Skeletal muscle satellite cell (primary cell): ENCODE results near the gene FAM53B.

Experiments
- H3K27me3 ChIP-seq: 2 replicates; pipeline ENCODE4 v1.7.0; 2013; ENCODE audit warnings: low read length; ENCODE audit not compliant: control insufficient read depth, insufficient read depth
- H3K36me3 ChIP-seq: 2 replicates; pipeline ENCODE4 v1.7.0; 2013; ENCODE audit warnings: mild to moderate bottlenecking, control low read depth, low read length; ENCODE audit not compliant: insufficient read depth
- H3K4me1 ChIP-seq: 2 replicates; pipeline ENCODE4 v1.7.0; 2013; ENCODE audit warnings: low read length; ENCODE audit not compliant: control insufficient read depth, insufficient read depth
- H3K4me2 ChIP-seq: 2 replicates; pipeline ENCODE4 v1.7.0; 2013; ENCODE audit warnings: mild to moderate bottlenecking, low read length
- H3K4me3 ChIP-seq: 2 replicates; pipeline ENCODE4 v1.7.0; 2013; ENCODE audit warnings: low read length
- H3K9ac ChIP-seq: 2 replicates; pipeline ENCODE4 v1.7.0; 2013; ENCODE audit warnings: mild to moderate bottlenecking, low read depth, low read length, moderate library complexity
- H3K9me3 ChIP-seq: replicated peaks from 2 replicates; pipeline ENCODE4 v1.7.0; 2013; ENCODE audit warnings: mild to moderate bottlenecking, control low read depth, low read length

The FAM53B gene

GRCh38 chr10:124741281-124741921, 2.8 kb downstream of the FAM53B start:
- H3K9ac ChIP-seq, result peak overlapping the region; percentile 65

GRCh38 chr10:124740369-124741280, 3.6 kb downstream of the FAM53B start:
- Histone ChIP-seq H3K27me3 (no peaks in the 10 kb centered on the region), H3K9me3 (no peaks in the 10 kb centered on the region), H3K9ac (peak overlapping the region; percentile 65), H3K4me1 (peaks cover 66% of the 10 kb centered on the region), H3K4me3 (peak overlapping the region; percentile 56), H3K4me2 (peak overlapping the region; percentile 80), H3K36me3 (no peaks in the 10 kb centered on the region)

More at GRCh38 chr10:124741281-124741921, 2.8 kb downstream of the FAM53B start:
- Histone ChIP-seq H3K4me3 (peak overlapping the region; percentile 56), H3K9me3 (no peaks in the 10 kb centered on the region), H3K4me1 (peaks cover 64% of the 10 kb centered on the region), H3K27me3 (no peaks in the 10 kb centered on the region), H3K4me2 (peak overlapping the region; percentile 90), H3K36me3 (no peaks in the 10 kb centered on the region)

- no peaks in the 10 kb centered on the region for H3K27me3 ChIP-seq
- peaks cover 62% of the 10 kb centered on the region for H3K4me1 ChIP-seq
- no peaks in the 10 kb centered on the region for H3K9me3 ChIP-seq
- H3K4me2 ChIP-seq, result peak overlapping the region; percentile 80
- H3K9ac ChIP-seq, result peak overlapping the region; percentile 65
- no peaks in the 10 kb centered on the region for H3K36me3 ChIP-seq
- peak overlapping the region; percentile 56 for H3K4me3 ChIP-seq
These were observed 4.2 kb downstream of the FAM53B start for GRCh38 chr10:124739986-124740368.

GRCh38 chr10:124739119-124739921, 4.9 kb downstream of the FAM53B start:
- Histone ChIP-seq H3K9ac (no peak overlapping the region), H3K4me3 (no peak overlapping the region), H3K9me3 (no peaks in the 10 kb centered on the region), H3K27me3 (no peaks in the 10 kb centered on the region), H3K4me1 (peaks cover 65% of the 10 kb centered on the region), H3K36me3 (no peaks in the 10 kb centered on the region), H3K4me2 (peak overlapping the region; percentile 80)

GRCh38 chr10:124738441-124738840, 5.7 kb downstream of the FAM53B start:
- H3K4me3 ChIP-seq, result no peak overlapping the region
- H3K4me2 ChIP-seq, result no peak overlapping the region
- no peaks in the 10 kb centered on the region for H3K27me3 ChIP-seq
- H3K4me1 ChIP-seq, result peaks cover 74% of the 10 kb centered on the region
- H3K9me3 ChIP-seq, result no peaks in the 10 kb centered on the region
- no peak overlapping the region for H3K9ac ChIP-seq
- H3K36me3 ChIP-seq, result no peaks in the 10 kb centered on the region

- Histone ChIP-seq H3K4me3 (no peak overlapping the region), H3K4me1 (peaks cover 81% of the 10 kb centered on the region), H3K9ac (no peak overlapping the region), H3K9me3 (no peaks in the 10 kb centered on the region), H3K36me3 (no peaks in the 10 kb centered on the region), H3K27me3 (no peaks in the 10 kb centered on the region), H3K4me2 (no peak overlapping the region)
These were observed 6.5 kb downstream of the FAM53B start for GRCh38 chr10:124737708-124738107.

- Histone ChIP-seq H3K4me2 (no peak overlapping the region), H3K9me3 (no peaks in the 10 kb centered on the region), H3K4me3 (no peak overlapping the region), H3K9ac (no peak overlapping the region), H3K27me3 (no peaks in the 10 kb centered on the region), H3K36me3 (no peaks in the 10 kb centered on the region), H3K4me1 (peaks cover 78% of the 10 kb centered on the region)
These were observed 7.0 kb downstream of the FAM53B start for GRCh38 chr10:124737221-124737620.

GRCh38 chr10:124736491-124737136, 7.6 kb downstream of the FAM53B start:
- H3K4me1 ChIP-seq, result peaks cover 72% of the 10 kb centered on the region
- H3K9me3 ChIP-seq, result no peaks in the 10 kb centered on the region
- H3K4me3 ChIP-seq, result no peak overlapping the region
- H3K36me3 ChIP-seq, result no peaks in the 10 kb centered on the region
- peak overlapping the region; percentile 33 for H3K4me2 ChIP-seq
- peak overlapping the region; percentile 15 for H3K9ac ChIP-seq
- H3K27me3 ChIP-seq, result no peaks in the 10 kb centered on the region

- H3K27me3 ChIP-seq, result no peaks in the 10 kb centered on the region
- H3K9ac ChIP-seq, result peak overlapping the region; percentile 15
These were observed 8.5 kb downstream of the FAM53B start for GRCh38 chr10:124735491-124736286.

GRCh38 chr10:124734311-124735166, 9.6 kb downstream of the FAM53B start:
- peaks cover 52% of the 10 kb centered on the region for H3K4me1 ChIP-seq
- no peaks in the 10 kb centered on the region for H3K9me3 ChIP-seq
- H3K36me3 ChIP-seq, result no peaks in the 10 kb centered on the region
- H3K4me2 ChIP-seq, result no peak overlapping the region
- no peak overlapping the region for H3K4me3 ChIP-seq
- no peaks in the 10 kb centered on the region for H3K27me3 ChIP-seq
- no peak overlapping the region for H3K9ac ChIP-seq

More at GRCh38 chr10:124735491-124736286, 8.5 kb downstream of the FAM53B start:
- Histone ChIP-seq H3K4me2 (peak overlapping the region; percentile 33), H3K36me3 (no peaks in the 10 kb centered on the region), H3K9me3 (no peaks in the 10 kb centered on the region), H3K4me3 (no peak overlapping the region), H3K4me1 (peaks cover 63% of the 10 kb centered on the region)
